ENCODE measurements around the gene RTN1.

DNA sequence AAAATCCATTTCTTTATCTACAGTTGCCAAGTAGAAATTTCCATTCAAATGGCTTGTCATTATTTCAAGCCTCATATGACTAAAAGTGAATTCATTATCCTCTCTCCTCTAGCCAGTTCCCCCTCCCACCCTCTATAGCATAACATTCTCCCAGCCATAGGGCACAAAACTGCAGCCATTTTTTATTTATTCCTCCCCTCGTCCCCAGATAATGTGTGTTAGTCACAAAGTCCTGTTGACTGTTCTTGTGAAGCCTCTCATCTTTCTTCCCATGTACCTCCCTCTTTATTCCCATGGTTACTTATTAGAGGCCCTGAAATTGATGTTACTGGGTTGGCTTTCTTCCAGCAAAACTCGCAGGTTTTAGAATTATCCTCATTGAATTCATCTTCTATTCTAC, 13.2 kb downstream of the RTN1 start:
- TF ChIP-seq, protein P1, sequence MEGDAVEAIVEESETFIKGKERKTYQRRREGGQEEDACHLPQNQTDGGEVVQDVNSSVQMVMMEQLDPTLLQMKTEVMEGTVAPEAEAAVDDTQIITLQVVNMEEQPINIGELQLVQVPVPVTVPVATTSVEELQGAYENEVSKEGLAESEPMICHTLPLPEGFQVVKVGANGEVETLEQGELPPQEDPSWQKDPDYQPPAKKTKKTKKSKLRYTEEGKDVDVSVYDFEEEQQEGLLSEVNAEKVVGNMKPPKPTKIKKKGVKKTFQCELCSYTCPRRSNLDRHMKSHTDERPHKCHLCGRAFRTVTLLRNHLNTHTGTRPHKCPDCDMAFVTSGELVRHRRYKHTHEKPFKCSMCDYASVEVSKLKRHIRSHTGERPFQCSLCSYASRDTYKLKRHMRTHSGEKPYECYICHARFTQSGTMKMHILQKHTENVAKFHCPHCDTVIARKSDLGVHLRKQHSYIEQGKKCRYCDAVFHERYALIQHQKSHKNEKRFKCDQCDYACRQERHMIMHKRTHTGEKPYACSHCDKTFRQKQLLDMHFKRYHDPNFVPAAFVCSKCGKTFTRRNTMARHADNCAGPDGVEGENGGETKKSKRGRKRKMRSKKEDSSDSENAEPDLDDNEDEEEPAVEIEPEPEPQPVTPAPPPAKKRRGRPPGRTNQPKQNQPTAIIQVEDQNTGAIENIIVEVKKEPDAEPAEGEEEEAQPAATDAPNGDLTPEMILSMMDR (IDR thresholded peaks at IDR 0.05; ENCODE audit: low read length): no peak
- TF ChIP-seq EZH2 (IDR thresholded peaks at IDR 0.05; ENCODE audit: borderline replicate concordance, low read length): no peak

All from OCI-LY1 (cell line).